ENCODE data around the gene DIP2C. TPM values are rescaled to one million over a fixed set of nuclear protein-coding genes. Genes with fewer than 3 reads are reported as not detected.
"Not testable (repeated sequence)": the region's sequence is repeated elsewhere in the genome, so short reads cannot be mapped to it uniquely, and the experiment has no call there.

The DIP2C gene
- total RNA-seq, 1 donor from 2014 or later, result 24.8 TPM

GRCh38 chr10:596131-596530 is 93.3 kb downstream of the DIP2C start:
- DNase-seq (ENCODE audit: low spot score), result not testable (repeated sequence)

DNA sequence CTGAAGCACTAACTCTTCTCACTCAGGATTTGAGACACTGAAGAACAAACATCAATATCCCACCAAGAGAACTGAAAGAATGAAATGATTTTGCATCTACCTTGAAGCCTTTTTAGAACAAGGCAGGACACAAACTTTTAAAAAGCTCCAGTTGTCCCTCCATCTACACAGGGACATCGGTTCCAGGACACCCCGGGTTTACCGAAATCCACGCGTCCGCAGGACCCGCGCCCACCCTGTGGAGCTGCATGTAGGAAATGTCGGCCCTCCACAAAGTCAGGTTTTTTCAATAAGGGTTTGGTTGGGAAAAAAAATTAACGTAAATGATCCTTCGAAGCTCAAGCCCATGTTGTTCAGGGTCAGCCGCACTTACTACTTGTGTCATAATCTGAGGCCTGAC is 94.0 kb downstream of the DIP2C start:
- DNase-seq (ENCODE audit: low spot score), result no peak

GRCh38 chr10:594584-595270 is 94.7 kb downstream of the DIP2C start:
- DNase-seq (ENCODE audit: low spot score), result no peak

- no peak for DNase-seq (ENCODE audit: low spot score)
Observed at GRCh38 chr10:593901-594457, 95.5 kb downstream of the DIP2C start.

- no peak for DNase-seq (ENCODE audit: low spot score)
Observed at GRCh38 chr10:593421-593820, 96.0 kb downstream of the DIP2C start.

DNA sequence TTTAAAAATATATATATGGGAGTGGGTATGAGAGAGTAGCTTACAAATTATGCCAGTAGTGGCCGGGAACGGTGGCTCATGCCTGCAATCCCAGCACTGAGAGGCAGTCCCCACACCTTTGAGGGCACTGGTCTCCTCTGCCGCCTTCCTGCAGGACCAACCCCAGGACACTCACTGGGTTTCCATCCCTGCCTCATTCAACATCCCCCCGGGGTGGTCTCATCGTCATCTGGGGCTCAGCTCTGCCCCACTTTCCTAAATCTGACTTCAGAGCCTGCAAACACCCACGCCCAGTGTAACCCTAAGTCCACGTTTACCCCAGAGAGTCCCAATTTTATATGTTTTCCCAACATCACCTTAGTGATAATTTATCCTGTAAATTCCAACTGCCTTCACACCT is 96.5 kb downstream of the DIP2C start:
- DNase-seq (ENCODE audit: low spot score), result no peak

DNA sequence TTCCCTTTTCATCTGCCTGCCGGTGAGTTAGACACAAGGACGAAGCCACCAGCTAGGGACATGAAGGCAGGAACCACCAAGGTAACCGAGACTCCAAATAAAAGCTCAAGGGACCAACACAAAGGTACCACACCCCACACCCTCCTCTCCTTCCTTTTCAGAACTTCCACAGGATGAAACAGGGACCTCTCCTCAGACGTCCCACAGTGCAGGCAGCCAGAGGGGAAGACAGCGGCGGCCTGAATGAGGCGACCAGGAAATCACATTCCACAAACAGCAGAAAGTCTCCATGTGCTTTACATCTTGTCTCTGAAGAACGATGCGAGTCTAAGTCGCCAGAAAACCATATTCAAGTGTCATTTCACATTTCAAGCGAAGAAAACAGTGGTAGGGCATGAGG is 97.8 kb downstream of the DIP2C start:
- no peak for DNase-seq (ENCODE audit: low spot score)

- DNase-seq (ENCODE audit: low spot score), result no peak
Observed at GRCh38 chr10:590721-591120, 98.7 kb downstream of the DIP2C start.

DNA sequence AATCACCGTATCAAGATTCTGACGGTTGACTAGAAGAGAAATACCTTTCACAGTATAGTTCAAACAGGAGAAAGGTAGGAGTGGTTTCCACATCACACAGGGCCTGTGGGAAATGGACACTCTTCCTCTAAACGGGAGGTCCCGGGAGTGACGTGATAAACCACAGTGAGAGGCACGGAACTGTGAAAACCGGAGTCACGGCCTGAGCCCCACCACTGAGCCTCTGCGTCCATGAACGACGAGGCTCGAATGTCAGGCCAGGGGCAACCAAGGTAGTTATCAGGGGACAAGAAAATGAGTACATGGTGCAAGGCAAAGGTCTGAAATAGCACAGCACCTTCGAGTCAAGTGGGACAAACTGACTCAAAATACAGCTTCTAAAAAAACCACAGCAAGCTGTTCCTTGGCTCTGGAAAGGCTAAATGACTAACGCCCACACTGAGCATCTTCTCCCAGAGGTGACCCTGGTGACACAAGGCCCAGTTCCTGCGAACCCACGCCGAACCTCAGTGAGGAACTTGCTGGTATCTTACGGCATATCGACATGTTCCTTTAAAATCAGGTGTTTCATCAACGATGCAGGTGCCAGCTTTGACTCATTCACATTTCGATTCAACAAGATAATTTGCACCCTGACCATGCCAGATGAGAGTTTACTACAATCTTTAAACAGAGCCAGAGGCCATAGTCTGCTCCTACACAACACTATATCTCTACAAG is 99.3 kb downstream of the DIP2C start:
- no peak for DNase-seq (ENCODE audit: low spot score)

- no peak for DNase-seq (ENCODE audit: low spot score)
Observed at GRCh38 chr10:588246-589165, 101.0 kb downstream of the DIP2C start.

DNA sequence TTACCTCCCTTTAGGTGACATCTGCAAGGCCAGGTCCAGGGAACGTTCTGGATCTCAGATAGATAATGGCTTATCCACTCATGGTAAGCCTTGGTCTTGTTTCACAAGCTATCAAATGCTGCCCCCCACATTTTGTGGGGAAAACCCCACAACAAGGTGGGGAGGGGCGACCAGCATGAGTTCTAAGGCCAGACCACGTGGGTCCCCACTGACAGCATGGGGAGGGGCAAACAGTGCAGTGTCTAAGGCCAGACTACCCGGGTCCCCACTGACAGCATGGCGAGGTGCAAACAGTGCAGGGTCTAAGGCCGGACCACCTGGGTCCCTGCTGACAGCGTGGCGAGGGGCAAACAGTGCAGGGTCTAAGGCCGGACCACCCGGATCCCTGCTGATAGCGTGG is 102.8 kb downstream of the DIP2C start:
- DNase-seq (ENCODE audit: low spot score), result no peak

- no peak for DNase-seq (ENCODE audit: low spot score)
Observed at GRCh38 chr10:586151-586550, 103.3 kb downstream of the DIP2C start.

DNA sequence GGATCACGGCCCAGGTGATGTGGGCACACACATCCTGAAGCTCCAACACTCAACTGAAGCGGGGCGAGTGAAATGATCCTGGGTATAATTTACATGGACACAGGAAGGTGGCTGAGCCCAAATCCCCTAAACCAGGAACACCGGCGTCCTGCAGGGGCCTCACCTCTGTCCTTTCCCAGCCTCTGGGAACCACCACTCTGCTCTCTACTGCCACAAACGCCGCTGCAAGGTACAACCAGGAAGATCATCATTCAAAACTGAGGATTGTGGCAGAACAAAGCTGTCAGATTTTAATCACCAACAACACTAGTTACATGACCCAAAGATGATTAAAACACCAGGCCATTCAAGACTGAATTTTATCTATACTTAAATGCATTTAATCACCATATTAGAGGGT is 104.0 kb downstream of the DIP2C start:
- no peak for DNase-seq (ENCODE audit: low spot score)

- DNase-seq (ENCODE audit: low spot score), result not testable (repeated sequence)
Observed at GRCh38 chr10:584497-585290, 104.8 kb downstream of the DIP2C start.

GRCh38 chr10:583433-583832 is 106.0 kb downstream of the DIP2C start:
- DNase-seq (ENCODE audit: low spot score), result no peak

DNA sequence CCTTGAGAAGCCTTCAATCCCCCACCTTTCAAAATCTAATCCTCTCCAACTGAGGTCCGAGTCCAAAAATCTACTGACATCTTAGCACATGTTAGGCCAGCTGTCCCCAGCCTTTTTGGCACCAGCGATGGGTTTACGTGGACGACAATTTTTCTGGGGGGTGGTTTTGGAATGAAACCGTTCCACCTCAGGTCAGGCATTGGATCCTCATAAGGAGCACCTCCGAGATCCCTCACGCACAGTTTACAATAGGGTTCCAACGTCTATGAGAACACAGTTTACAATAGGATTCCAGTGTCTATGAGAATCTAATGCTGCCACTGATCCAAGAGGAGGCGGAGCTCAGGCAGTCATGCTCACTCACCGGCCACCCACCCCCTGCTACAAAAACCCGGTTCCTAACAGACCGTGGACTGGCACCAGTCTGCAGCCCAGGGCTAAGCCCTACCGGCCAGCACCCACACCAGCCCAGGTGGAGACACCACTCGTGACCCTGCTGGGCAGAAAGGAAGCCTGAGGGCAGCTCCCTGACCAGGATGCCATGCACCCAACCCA is 107.6 kb downstream of the DIP2C start:
- no peak for DNase-seq (ENCODE audit: low spot score)

DNA sequence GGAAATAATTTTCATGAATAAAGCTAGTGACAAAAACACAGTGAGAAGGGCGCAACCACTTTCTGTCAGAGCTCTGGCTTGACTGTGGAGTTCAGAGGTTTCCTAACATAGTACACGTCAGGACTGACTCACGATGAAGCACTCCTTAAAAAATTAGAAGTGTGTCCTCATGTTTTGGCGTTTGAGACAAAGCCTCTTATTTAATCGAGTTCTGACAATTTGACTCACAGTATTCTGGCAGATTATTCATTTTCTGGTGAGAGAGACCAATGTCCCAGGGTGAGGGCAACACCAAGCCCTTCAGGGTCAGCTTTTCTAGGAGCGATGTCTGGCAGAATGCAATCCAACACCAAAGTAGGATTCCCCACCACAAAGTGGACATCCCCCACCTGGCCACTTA is 108.7 kb downstream of the DIP2C start:
- DNase-seq (ENCODE audit: low spot score), result no peak

- DNase-seq (ENCODE audit: low spot score), result no peak
Observed at GRCh38 chr10:576130-576465, 113.4 kb downstream of the DIP2C start.

DNA sequence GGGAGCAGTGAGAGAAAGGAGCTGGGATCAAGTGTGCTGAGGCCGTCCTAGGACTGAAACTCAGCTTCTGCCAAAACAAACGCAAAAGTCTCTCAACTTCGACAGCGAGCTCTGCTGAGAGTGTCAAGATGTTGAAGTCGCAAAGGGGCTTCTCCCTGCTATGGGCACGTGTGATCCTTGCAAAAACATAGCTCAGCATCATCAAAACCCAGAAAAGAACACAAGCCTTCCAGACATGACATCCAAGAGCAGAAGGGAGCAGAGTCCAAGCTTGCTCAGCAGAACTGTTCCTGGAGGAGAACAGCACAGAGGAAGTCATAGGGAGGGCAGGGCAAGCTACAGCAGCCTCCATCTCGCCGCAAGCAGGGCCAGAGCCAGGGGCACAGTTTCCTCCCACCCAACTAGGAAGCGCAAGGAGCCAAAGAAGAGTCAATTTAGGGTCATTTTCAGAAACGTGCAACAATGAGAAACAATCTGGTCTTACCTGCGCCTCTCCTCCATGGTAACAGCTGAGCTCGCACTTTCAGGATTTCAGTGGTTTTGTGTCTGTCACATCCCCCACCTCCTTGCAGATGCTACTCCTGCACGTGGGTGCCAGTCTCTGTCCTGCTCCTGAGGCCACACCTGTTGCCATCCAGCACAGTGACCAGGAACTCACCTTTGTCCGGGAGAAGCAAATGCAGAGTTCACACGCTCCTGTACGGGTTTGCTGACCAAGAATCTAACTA is 113.9 kb downstream of the DIP2C start:
- no peak for DNase-seq (ENCODE audit: low spot score)

DNA sequence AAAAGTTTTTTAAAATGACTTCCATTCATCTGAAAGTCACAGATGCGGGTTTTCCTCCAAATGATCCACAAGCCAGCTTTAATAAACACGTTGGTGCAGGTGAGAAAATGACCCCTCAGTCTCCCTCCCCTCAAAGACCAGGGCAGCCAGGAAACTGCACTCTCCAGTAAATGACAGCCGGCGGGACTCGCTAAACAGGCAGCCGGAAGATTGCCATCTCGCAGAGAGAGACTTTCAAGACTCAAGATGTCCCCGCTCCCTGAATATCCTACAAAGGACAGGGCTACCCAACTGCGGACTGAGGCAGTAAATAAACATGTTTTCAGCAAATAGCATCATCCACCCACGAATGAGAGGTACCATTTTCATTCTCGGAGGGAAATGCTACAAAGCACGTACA is 116.8 kb downstream of the DIP2C start:
- no peak for DNase-seq (ENCODE audit: low spot score)

Measured in umbilical cord (tissue), 2 donors.